HG02610 (cell line): Measurements from ENCODE around the gene CBR3.
"Not testable (repeated sequence)": the region's sequence is repeated elsewhere in the genome, so short reads cannot be mapped to it uniquely, and the experiment has no call there.

Experiments
- ATAC-seq: cut with Tn5 transposase; IDR thresholded peaks from one replicate; pipeline ENCODE4 v1.9.1; 2021; ENCODE audit warnings: mild to moderate bottlenecking, moderate library complexity; ENCODE audit not compliant: unreplicated experiment

CBR3 gene

GRCh38 chr21:36134803-36135390 lies at the start of gene CBR3:
TSS of gene CBR3 (plus strand) at chr21:36135079. CDS start at chr21:36135193, 114 bp downstream.
- no peak for ATAC-seq

GRCh38 chr21:36087362-36088138 lies 47.3 kb upstream of the CBR3 start:
- no peak for ATAC-seq

DNA sequence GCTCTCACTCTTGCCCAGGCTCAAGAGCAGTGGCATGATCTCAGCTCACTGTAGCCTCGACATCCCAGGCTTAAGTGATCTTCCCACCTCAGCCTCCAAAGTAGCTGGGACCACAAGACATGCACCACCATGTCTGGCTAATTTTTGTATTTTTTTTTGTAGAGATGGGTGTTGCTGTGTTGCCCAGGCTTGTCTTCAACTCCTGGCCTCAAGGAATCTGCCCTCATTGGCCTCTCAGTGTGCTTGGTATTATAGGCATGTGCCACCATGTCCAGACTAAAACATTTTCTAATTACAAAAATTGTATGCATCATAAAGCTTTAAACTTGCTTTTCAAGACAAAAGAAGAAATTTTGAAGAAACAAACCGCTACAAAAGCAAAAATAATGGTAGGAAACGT lies 44.9 kb upstream of the CBR3 start:
- ATAC-seq: no peak

DNA sequence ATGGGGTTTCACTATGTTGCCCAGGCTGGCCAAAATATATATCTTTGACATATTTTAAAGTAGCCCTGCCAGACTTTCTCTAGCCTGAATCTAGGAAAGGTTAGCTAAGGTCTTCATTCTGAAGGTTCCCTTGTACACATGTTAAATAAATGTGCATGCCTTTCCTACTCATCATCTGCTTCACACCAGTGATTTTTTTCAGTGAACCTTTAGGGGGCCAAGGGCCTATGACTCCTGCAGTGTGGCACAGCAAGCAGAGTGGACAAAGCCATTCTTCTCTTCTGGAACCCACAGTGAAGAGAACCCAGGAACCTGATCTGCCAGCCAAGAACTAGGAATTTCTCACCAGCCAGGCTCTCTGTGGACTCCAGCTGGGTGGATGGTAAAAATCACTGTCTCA lies 42.2 kb upstream of the CBR3 start:
- ATAC-seq: no peak

DNA sequence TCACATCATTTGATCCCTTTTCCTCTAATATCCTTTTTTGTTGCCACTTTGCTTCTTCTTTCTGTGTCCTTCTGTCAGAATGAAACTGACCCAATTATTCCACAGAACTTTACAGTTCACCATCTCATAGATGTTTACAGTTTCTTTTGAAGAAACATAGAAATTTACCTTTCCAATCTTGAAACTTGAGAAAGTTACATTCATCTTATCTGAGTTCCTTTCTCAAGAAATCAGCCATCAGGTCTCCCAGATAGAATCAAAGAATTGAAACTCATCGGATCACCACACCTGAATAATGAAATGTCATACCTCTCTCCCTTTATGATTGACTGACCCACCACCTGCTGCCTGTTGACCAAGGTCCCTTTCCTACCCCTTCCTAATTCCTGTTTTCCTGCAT lies 41.4 kb upstream of the CBR3 start:
- ATAC-seq: no peak

DNA sequence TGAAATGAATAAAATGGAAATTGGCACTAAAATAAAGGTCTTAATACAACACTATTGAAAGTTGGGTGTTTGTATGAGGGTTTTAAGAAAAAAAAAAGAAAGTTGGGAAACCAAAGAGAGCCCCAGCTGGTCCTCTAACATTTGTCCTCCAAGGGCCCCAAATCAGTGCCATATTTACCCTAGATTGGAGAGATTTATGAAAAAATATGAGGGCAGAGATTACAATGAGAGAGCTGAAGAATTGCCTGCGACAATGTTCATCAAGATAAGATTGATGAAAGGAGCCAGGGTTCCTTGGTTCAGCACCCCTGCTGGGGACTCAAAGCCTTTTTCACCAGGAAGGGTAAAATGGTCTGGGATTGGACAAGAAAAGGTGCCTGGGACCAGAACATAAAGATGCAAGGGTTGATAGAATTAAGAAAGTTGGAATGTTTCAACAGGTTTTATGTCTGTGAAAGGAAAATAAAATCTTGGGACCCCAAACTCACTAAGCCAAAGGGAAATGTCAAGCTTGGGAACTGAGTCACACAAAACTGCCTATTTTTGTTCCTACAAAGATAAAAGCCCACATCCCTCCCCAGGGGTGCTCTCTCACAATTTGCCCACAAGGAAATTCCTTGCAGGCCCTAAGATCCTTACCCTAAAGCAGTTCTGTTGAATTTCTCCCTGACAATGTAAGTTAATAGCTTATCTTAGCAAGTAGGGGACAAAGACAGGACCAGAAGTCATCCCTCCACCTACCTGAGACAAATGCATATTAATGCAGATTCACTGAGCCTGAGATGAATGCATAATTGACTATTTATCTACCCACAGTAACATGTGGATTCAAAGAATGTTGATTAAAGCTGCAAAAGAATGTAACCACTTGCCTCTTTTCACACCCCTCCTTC lies 38.2 kb upstream of the CBR3 start:
- no peak for ATAC-seq

DNA sequence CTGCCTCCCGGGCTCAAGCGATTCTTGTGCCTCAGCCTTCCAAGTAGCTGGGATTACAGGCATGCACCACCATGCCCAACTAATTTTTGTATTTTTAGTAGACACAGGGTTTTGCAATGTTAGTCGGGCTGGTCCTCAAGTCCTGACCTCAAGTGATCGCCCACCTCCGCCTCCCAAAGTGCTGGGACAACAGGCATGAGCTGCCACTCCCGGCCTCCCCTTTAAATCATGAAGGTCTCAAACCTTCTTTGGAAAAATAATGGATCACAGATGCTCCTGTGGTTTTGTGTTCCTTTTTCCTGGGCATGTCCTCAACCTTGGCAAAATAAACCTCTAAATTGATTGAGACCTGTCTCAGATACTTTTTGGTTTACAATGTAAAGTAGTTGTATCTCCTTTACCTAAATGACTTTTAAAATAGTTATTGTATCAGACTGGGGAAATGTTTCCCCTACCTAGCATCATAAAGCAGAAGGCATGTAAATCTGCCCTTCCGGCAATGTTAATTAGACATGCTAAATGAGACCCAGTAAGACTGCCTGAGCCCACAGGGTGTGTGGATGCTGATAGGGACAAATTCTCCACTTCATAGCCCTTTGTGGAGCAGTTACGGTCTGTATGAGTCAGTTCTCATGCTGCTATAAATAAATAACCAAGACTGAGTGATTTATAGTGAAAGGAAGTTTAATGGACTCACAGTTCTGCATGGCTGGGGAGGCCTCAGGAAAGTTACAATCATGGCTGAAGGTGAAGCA lies 37.3 kb upstream of the CBR3 start:
- ATAC-seq: peak; percentile 40

DNA sequence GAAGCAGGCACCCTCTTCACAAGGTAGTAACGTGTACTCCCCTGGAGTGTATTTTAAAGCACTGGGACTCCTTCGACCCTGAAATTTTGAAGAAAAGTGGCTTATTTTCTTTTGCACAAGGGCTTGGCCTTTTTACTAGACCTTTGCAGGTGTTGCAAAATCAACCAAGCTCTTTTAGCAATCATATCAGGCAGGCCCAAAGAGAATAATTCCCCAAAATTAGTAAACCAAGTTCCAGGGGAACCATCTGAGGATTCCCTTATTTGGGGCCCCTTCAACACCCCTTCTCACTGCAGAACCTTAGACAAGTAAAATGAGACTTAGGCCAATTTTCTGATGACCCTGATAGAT lies 36.7 kb upstream of the CBR3 start:
- no peak for ATAC-seq

GRCh38 chr21:36099000-36099399 lies 35.9 kb upstream of the CBR3 start:
- ATAC-seq: no peak

- ATAC-seq: not testable (repeated sequence)
These were observed 35.1 kb upstream of the CBR3 start for GRCh38 chr21:36099695-36100211.

DNA sequence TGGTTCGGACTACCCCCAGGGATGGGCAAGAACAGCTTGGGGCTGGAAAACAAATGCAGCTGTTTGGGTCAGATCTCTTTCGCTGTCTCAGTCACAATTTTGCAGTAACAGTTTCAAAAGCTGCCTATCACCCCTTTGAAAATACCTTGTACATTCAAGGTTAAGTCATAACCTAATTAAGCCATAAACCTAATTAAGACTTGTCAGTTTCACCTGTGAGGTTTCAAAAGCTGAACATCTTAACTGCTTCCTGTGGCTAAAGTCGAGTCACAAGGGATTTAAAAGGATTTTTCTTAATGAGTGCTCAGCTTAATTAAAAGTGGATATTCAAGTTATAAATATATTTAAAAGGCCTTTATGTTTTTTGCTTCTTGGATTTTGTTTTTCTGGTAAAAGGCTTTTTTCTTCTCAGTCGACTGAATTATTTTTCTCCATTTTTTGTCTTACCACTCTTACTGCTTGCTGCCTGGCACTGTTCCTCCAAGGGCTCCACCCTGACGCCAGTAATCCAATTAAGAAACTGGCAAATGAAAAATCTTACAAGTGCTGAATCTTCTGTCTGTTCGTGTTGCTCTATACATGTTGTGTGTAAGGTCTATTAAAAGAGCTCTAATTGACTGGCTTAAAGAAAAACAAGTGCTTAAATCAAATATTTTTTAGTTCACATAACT lies 33.8 kb upstream of the CBR3 start:
- ATAC-seq: no peak

DNA sequence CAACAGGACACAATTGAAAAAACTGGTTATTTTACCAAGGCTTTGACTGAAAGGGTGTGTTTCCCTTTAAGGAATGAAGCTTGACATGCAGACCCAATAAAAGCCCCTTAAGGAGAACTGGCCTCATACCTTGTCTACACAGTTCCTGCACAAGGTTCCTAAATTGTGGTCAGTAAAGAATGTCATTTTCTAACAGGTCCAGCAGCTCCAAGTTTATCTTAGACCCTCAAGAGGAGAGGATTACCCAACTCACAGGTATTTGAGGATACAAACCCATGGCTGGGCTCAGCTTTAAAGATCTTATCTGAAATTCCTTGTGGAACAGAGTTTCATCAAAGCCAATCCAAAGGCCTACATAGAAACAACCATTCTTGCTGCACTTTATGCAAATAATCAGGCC lies 31.4 kb upstream of the CBR3 start:
- no peak for ATAC-seq

DNA sequence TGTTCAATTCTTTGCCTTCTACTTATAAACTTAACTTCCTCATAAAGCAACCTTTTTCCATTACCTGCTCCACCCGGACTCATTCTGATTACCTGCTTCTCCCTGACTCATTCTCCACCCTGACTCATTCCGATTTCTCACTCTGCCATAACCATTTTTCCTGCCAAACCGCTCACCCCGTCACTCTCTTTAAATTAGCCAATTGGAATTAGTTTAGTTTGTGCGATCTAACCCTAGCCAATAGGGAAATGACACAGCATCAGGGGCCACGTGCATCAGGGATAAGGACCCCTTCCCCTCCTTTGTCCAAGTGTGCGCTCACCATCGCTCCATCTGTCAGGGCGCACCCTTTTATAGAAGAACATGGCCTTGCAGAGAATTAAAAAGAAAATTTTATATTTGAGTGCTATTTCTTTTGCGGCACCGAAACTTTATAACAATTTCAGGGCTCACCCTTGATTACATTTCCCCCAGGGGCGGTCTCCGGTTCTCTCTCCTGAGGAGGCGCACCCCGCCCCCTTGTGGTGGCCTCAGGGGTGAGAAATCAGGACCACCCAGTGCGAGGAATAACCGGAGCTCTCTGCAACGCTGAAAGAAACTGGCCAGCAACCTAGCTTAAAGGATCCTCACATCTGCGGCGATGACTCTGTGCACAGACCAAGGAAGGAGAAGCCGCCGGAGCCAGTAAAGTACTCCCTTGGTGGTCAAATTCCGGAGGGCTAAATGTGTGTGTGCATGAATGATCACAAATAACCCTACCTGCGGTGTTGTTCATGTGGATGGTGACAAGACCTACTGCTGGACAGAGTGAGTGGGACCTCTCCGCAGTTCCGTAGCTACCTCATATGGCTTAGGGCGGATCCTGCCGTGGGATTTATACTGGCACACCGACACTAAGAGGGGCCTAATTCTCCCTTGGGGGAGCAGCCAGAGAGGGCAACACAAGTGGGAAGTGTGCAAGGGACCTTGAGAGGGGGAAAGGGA lies 30.3 kb upstream of the CBR3 start:
- ATAC-seq: no peak

DNA sequence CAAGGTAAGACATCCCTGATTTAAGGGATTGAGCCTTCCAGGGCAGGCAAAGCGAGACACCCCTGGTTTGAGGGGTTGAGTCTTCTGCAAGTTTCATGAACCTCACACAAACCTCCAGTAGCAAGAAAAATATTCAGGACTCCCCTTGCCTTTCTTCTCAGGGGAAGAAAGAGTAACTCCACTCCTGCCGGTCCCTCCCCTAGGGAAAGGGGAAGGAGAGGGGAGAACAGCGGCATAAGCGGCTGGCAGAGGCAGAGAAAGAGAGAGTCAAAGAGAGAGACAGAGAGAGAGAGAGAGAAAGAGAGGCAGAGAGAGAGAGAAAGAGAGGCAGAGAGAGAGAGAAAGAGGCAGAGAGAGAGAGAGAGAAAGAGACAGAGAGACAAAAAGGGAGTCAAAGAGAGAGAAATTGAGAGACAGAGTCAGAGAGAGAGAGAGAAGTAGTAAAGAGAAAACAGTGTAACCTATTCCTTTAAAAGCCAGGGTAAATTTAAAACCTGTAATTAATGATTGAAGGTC lies 29.5 kb upstream of the CBR3 start:
- ATAC-seq: no peak

DNA sequence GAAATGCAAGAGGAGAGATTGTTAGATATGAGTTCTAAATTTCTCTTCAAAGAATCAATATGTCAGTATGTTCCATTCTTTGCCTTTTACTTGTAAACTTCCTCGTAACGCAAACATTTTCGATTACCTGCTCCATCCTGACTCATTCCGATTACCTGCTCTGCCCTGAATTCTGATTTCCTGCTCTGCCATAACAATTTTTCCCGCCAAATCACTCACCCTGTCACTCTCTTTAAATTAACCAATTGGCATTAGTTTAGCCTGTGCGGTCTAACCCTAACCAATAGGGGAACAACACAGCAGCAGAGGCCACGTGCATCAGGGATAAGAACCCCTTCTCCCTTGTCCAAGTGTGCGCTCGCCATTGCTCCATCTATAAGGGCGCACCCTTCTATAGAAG lies 25.0 kb upstream of the CBR3 start:
- no peak for ATAC-seq

- no peak for ATAC-seq
These were observed 23.6 kb upstream of the CBR3 start for GRCh38 chr21:36111238-36111637.

DNA sequence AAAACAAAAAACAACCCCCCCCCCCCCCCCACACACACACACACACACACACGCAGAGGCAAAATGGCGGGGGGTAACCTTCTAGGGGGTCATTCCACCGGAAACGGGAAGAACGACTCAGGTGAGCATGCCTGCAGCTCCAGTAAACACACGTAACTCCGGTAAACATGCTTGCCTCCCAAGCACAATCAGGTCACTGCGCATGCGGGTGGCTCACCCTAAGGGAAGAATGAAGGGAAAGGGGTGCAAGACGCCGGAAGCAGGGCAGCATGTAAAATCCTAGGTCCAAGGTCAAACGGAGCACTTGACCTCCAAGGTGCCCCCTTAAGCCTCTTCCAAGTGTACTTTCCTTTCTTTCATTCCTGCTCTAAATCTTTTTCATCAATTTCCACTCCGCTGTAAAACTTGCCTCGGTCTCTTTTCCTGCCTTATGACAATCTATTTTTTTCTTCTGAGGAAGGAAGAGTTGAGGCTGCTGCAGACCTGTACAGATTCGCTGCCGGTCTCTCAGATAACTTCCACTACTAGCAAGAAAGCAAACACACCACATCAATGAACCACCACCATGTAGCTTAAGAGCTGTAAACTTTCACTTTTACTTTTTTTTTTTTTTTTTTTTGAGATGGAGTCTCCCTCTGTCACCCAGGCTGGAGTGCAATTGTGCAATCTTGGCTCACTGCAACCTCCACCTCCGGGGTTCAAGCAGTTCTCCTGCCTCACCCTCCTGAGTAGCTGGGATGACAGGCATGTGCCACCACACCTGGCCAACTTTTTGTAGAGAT lies 21.0 kb upstream of the CBR3 start:
- ATAC-seq: no peak

DNA sequence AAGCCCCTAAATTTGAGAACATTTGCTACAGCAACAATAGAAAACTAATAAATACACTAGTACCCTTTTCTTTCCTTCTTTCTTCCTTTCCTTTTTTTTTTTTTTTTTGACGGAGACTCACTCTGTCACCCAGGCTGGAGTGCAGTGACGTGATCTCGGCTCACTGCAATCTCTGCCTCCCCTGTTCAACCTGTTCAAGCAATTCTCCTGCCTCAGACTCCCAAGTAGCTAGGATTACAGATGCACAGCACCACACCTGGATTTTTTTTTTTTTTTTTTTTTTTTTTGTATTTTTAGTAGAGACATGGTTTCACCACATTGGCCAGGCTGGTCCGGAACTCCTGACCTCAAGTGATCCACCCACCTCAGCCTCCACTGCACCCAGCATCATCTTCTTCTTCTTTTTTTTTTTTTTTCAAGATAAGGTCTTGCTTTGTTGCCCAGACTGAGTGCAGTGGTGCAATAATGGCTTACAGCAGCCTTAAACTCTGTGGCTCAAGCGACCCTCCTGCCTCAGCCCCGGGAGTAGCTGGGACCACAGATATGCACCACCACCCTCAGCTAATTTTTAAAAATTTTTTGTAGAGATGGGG lies 19.6 kb upstream of the CBR3 start:
- ATAC-seq: no peak
